M059J (cell line): ENCODE results near the gene FAM184B. TPM values are rescaled to one million over a fixed set of nuclear protein-coding genes. Genes with fewer than 3 reads are reported as not detected.
"Not testable (repeated sequence)": the region's sequence is repeated elsewhere in the genome, so short reads cannot be mapped to it uniquely, and the experiment has no call there.

Source experiments
- DNase-seq: peaks from one replicate; pipeline ENCODE4 v3.0.0-alpha.2; 2012; ENCODE audit warnings: low read depth
- total RNA-seq: library from RNA; depleted of rRNA; stranded (reverse); fragments of >200 nt; shearing (Covaris generic); gene quantifications from 2 replicates; pipeline ENCODE4 v1.2.3, GENCODE V29; 2014

Gene FAM184B
- total RNA-seq, 1 experiment from 2014 or later, result 0.02 TPM

DNA sequence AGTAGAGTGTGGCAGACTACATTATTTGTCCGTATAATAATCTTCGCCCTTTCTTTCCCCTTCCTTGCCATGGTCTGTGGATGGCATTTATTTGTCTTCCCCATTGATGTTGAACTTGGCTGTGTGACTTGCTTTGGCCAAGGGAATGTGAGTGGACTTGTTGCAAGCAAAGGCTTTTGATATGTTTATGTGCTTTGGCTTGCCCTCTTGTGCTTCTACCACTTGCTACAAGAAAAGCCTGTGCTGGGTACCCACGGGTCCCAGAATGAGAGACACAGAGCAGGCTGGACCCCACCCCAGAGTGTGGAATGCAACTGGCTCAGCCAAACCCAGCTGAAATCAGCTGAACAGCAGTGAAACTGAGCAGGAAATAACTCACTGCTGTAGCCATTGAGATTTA is 63.0 kb downstream of the FAM184B start:
- DNase-seq, result no peak

DNA sequence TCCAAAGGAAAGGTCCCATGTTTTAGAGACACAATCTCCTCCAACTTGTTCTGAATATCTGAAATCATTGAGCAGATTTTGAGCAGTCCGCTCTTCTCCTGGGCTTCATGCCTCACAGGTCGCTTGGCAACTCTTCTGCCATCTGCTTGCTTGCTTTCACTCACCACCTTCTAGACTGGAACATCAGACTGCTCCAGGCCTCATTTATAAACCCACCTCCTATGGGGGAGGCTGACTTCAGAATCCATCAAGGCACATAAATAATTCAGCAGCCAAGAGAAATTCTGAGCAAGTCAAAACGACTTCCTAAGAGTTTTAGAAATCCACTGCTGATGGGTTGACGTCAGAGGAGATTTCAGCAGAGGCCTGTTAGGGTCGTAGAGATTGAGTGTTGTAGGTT is 64.1 kb downstream of the FAM184B start:
- no peak for DNase-seq

DNA sequence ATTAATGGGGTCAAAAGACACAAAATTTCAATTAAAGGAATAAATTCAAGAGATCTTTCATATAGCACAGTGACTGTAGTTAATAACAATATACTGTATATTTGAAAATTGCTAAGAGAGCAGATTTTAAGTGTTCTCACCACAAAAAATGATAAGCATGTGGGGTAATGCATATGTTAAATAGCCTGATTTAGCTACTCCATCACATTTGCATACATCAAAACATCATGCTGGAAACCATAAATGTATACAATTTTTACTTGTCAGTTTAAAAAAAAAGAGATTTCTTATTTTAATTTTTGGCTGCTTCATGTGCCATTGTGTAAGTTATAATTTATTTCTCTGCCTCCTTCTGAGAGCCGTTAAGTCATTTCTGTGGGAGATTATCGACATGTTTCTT is 65.9 kb downstream of the FAM184B start:
- no peak for DNase-seq

DNA sequence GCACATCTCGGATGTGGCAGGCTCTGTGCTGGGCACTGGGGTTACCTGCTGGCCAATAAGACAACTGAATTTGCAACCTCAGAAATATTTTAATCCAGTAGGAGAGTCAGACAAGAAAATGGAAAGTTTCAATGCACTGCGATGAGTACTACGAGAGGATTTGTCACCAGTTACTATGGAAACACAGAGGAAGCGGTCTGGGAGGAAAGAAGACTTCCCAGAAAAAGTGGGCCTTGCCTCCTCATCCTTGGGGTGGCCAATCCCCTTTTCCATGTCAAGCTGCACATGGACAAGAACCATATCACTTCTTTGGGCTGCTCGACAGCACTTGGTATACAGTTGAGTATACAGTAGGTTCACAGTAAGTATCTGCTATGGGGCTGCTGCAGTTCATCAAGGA is 67.6 kb downstream of the FAM184B start:
- no peak for DNase-seq

DNA sequence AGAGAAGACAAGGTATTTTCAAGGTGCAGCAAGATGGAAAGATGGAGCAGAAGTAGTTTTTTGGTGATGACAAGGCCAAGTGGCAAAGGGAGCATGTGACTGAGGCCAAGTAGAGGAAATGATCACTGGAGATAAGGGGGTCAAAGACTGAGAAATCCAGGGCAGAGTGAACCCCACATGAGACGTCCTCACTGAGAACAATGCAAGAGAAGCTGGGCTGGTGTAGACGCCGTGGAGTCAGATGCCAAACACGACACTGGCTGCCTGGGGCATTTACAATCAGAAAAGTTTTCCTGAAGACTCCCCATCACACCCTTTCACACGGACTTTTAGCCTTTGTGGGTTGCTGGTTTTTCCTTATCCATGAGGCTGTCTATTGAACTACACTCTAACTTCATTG is 69.3 kb downstream of the FAM184B start:
- DNase-seq, result no peak

DNA sequence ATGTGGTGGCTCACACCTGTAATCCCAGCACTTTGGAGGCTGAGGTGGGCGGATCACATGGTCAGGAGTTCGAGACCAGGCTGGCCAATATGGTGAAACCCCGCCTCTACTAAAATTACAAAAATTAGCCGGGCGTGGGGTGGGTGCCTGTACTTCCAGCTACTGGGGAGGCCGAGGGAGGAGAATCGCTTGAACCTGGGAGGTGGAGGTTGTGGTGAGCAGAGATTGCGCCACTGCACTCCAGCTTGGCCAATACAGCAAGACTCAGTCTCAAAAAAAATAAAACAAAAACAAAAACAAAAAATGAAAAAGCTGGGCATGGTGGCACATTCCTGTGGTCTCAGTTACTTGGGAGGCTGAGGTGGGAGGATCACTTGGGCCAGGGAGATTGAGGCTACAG is 70.2 kb downstream of the FAM184B start:
- not testable (repeated sequence) for DNase-seq

DNA sequence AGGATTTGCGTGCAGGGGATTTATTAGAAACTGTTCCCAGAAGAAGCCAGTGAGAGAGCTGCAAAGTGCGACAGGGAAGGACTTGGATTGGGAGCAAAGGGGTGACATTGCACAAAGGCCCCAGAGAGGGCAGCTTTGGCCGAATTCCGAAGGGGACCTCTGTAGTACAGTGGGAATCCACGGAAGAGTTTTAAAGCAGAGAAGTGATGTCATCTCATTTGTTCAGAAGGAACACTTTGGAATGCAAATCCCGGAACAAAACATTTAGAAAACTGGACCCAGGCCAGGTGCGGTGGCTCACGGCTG is 71.7 kb downstream of the FAM184B start:
- DNase-seq, result no peak

DNA sequence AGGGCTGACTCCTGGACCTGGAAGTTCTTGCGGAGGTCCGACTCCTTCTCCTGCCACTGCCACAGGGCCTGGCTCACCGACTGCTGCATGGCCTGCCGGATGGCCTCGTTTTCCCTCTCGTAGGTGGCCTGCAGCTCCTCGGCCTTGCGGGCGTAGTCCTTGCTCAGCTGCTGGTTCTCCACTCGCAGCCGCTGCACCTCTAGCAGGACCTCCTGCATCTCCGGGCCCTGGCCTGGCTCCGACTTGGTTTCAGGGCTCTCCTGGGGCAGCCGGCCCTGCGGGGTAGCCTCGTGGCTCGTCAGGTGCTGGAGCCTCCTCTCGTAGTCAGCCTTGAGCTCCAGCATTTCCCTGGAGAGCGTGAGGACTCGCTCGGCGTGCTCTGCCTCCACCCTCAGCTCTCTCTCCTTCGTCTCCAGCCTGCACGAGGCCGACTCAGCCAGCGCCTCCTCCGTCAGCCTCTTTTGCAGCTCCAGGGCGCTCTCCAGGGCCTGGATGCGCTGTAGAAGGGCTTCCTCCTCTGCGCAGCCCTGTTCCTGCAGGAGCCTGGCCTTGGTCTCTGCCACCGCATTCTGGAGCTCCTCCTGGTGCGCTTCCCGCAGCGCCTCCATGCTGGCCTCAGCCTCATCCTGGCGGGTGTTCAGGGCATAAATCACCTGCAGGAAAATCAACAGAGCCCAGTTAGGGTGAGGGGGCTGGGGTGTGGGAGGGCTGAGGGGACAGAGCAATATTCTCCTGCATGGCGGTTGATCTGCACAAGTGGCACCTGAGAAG is 72.2 kb downstream of the FAM184B start:
- no peak for DNase-seq

DNA sequence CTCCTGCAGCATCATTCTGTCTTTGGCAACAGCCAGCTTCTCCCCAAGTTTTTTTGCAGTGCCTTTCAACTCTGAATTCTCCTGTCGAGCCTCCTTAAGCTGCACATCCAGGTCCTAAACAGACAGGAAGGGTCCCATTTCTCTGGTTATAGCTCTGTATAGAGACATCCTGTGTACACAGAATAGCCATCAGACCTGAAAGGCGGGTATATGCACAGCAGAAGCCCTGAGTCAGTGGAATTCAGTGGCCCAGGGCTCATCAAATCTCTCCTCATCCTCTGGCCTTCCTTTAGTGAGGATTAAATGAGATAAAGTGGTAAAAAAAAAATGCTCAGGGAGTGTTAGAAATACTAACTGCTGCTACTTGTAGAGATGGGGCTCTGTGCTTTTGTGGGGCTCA is 73.8 kb downstream of the FAM184B start:
- DNase-seq, result no peak

DNA sequence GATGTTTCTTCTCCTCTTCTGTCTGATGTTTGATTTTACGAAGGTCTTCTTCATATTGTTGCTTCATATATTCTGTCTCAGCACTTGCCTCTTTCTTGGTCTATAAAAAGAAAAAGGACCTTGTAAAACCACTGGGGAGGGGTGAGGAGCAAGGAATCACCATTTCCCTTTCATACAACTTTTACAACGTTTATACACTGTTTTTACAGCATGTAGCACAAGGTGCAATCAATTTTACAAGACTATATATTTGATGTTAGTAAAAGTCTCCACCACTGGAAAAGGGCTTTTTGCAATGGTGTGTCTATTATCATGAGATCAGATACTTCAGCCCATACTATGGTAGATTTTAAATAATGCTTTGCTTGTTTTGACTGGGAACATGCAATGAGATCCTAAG is 76.3 kb downstream of the FAM184B start:
- DNase-seq, result no peak

DNA sequence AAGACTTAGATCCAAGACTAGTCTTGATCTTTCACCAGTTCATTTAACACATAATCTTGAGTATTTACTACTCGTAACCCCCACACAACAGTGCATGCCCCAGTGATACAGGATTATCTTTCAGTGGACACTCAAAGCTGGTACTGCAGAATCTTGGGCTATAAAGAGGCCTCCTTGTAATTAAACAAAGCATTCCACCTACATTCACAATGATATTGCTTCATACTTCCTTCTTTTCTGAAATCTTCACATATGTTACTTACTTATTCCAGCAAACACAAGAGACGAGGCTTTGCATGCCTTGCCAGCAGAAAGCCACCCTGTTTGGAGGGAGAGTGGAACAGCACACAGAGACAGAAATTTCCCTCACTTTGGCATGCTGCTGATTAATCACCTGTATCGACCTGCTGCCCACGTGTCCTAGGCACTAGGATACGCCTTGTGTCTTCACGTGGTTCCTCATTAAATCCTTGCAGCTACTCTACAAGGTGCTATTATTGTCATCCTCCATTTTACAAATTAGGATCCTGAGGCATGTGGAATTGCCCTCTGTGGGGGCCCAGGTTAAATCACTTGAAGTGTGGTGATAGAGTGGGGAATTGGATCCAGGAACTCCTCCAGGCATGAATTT is 77.3 kb downstream of the FAM184B start:
- DNase-seq, result no peak

DNA sequence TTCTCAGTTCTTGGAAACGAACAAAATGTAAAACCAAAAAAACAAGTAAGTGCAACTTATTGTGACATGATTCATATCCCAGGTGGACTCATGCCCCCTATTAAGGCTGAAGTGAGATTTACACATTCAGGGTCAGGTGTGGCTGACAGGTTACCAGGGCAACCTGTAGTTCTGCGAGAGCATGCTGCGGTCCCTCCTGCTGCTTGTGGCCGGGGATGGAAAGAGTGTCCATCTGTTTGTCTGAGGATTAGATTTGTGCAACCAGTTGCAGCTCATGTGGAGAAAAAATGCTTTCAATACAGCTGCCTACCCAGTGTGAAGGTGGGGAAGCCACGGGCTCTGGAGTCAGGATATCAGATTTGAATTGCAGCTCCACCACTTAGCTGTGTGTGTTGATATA is 78.8 kb downstream of the FAM184B start:
- no peak for DNase-seq

DNA sequence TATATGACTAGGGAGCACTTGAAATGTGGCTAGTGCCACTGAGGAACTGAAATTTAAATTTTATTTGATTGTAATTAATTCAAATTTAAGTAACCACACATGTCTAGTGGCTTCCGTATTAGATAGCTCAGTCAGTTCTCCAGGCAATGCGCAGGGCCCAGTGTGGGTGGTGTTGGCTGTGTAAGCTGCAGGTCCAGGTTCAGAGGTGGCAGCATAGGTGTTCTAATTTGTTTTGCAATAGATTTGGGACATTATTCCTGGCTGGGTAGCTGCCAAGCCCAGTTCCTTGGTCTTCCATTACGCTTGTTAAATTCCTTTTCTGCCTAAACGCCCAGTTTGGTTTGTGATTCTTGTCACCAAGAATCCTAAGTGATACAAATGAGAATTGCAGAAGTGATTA is 79.5 kb downstream of the FAM184B start:
- no peak for DNase-seq

DNA sequence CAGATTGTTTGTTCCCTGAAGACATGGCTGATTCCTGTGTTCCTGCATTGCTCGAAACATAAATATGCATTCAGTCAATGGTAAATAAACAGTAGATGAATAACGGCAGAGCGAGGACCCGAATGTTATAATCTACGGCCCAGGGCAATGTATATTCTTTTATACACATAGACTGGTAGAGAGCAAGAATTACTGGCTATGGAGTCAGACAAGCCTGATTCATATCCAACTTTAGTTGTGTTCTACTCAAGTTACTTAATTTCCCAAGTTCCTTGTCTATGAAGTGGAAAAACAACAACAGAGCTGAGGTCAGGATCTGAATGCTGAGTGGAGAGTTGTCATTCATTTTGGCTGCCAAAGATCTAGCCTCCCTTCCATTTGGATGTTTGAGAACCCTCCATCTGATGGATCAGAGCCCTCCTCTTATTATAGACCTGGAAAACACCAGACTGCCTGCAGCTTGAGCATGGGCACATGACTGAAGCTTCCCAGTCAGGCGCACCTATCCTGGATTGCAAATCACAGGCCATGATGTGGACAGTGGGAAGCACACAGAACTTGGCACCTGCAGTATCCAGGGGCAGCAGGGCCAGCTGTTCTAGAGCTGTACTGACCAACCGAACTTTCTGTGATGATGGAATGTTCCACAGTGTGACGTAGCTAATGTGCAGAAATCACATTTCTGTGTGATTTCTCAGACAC is 80.1 kb downstream of the FAM184B start:
- DNase-seq, result no peak

DNA sequence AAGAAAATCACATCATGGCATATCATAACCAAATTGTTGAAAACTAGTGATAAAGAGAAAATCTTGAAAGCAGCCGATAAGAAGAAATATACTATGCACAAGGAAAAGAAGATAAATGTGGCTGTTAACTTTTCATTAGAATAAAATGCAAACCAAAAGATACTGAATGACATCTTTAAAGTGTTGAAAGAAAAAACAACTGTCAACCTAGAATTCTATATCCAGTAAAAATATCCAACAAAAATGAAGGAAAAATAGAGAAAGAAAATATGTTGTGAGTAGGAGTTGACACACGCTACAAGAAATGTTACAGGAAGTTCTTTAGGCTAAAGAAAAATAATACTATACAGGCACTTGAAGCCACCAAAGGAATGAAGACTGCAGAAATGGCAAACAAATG is 82.0 kb downstream of the FAM184B start:
- DNase-seq, result no peak

DNA sequence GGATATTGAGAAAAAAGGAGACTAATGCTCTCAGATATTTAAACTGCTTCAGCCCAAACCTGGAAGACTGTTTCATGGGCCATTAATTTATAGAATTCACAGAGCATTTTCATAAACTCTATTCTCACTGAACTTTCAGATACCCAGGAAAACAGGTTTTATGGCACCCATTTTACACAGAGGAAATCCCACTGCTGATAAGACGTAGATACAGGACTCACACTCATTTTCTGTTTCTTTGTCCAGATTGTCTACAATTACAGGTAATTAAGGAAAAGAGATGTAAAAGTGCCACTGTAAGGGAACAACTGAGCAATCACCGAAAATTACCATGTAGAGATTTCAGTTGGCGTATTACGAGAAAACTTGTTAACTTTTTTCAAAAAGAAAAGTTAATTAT is 83.3 kb downstream of the FAM184B start:
- DNase-seq, result no peak

DNA sequence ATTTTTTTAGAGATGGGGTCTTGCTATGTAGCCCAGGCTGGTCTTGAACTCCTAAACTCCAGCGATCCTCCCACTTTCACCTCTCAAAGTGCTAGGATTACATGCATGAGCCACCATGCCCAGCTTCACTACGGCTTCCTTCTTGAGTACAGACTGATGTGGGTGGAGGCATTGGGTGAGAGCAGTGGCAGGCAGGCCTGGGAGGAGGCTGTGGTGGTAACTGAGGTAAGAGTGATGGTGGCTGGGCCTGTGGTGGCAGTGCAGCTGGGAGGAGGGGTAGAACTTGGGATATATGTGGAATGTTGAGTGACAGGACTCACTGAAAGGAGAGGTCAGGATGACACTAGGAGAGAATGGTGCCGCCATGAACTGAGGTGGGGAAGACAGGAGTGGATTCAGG is 86.1 kb downstream of the FAM184B start:
- no peak for DNase-seq

DNA sequence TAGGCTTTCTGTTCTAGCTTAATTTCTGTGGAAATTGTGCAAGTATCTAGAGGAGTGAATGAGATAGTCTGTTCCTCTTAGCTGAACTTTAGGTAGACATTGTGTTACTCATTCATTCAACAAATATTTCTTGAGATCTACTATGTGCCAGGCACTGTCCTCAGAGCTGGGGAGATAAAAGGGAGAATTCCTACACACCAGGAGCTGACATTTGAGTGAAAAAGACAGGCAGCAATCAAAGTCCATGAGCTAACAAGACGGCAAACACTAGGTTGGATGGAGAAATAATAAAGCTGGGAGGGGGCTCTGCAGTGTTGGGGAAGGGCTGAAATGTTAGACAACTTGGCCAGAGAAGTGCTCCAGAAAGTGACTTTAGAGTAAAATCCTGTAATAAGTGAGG is 86.9 kb downstream of the FAM184B start:
- DNase-seq, result no peak

DNA sequence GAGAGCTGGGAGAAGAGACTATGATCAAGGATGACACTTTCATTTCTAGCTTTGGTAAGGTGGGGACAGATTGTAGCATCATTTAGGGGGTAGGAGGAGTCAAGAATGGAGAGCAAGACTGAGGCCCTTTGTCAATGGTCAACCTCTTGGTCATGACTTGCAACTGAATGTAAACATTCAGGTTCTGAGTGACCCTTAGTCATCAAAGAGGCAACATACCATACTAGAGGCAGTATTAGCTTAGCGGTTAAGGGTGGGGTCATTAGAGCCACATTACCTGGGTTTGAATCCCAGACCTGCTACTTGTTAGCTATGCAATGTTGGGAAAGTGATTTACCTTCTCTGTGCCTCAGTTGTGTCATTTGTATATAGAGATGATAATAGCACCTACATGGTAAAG is 90.5 kb downstream of the FAM184B start:
- DNase-seq, result no peak

DNA sequence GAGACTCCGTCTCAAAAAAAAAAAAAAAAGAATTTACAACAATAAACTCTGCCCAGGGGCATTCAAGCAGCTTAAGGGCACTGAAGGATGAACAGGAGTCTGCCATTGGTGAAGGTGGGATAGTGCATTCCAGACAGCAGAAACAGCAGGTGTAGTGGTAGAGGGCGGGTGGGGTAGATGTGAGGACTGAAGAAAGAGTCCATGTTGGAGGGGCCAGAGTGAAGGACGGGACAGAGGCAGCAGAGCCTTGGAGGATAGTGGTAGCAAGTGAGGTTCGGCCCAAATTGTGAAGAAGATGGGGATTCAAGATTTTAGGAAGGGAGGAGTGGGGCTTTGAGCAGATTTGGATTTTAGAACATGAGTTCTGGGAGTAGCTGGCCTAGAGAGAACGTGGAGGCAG is 91.3 kb downstream of the FAM184B start:
- DNase-seq, result no peak

DNA sequence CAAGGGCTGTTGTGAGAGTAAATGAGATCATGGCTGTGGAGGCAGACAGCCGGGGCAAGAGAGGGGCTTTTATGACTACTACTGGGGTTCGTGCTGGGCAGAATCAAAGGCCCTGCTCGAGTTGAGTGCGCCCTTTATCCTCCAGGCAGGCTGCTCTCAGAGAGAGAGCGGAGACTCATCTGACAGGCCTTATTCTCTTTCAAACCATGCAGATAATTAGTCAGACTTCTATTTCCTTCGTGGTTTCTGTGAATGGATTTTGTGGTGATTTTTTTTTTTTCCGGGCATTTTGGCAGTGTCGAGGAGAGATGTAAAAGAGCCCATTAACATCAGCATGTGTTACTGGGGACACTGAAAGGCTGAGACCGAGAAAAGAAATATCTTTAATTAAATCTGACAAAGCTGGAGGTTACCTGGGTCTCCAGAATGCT is 93.4 kb downstream of the FAM184B start:
- peak; percentile 72 for DNase-seq

DNA sequence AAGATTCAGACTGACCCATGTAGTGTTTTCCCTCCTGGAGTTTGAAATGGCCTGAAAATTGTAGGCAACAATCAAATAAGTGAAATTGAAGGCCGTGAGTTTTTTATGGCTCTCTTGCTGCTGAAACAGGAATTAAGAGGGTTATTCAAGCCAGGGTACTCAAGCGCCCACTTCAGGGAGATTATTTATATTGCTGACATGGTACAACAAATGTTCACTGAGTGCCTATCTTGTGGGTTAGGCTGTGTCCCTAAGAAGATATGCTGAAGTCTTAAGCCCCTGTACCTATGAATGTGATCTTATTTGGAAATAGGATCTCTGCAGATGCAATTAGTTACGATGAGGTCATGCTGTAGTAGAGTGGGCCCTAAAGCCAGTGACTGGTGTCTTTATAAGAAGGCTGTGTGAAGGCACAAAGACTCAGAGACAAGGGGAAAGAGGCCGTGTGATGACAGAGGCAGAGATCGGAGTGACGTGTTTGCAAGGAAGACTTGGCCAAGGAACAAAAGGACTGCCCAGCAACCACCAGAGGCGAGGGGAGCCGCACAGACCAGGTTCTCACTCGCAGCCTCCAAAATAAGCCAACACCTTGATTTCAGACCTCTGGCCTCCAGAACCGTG is 94.1 kb downstream of the FAM184B start:
- DNase-seq, result no peak

DNA sequence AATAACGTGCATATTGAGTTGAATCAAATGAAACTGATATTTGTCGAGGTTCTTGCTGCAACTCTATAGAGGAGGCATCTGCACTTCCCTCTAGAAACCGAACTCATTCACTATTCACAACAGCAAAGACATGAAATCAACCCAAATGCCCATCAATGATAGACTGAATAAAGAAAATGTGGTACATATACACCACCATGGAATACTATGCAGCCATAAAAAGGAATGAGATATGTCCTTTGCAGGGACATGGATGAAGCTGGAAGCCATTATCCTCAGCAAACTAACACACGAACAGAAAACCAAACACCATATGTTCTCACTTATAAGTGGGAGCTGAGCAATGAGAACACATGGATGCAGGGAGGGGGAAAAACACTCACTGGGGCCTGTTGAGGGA is 96.8 kb downstream of the FAM184B start:
- DNase-seq, result not testable (repeated sequence)
